Right ventricle myocardium superior (tissue), 1 donor: ENCODE results near the gene LHCGR. TPM values are rescaled to one million over a fixed set of nuclear protein-coding genes. Genes with fewer than 3 reads are reported as not detected.

Source experiments
- ATAC-seq: fragments of 200-7000 bp; cut with Tn5 transposase; one replicate; pipeline ENCODE4 v1.9.1; 2020; ENCODE audit warnings: mild to moderate bottlenecking; ENCODE audit not compliant: poor library complexity
- DNase-seq: peaks from one replicate; pipeline ENCODE4 v3.0.0-alpha.2; 2020
- intact Hi-C: fragments of 100-400 bp; cut with DNase I; formaldehyde crosslinking; loops from one replicate; pipeline ENCODE4 v1.11.2; 2022
- total RNA-seq: library from RNA; stranded (reverse); fragmentation: NEBNext Ultra II Directional; extraction: Animal tissue kit (Norgen Biotek cat#: 25700); gene quantifications from one replicate; pipeline ENCODE4 v1.2.1, GENCODE V29; 2021
- donor health status: DM: no; HTN: yes; CAD: no; lungs with severe emphysema.

Gene LHCGR
- total RNA-seq, 1 donor from 2014 or later, result not detected

- ATAC-seq, result no peak
- intact Hi-C loops, result no loop called here
- no peak for DNase-seq
These were observed 81.9 kb downstream of the LHCGR start for GRCh38 chr2:48673581-48673980.

GRCh38 chr2:48668992-48669391 is 86.5 kb downstream of the LHCGR start:
- DNase-seq, result no peak
- ATAC-seq, result no peak
- intact Hi-C loops, result no loop called here

- intact Hi-C loops, result no loop called here
These were observed 104.2 kb downstream of the LHCGR start for GRCh38 chr2:48651158-48651790.

GRCh38 chr2:48638261-48638660 is 117.3 kb downstream of the LHCGR start:
- DNase-seq (no peak), ATAC-seq (no peak)
- intact Hi-C loops, result no loop called here

More at GRCh38 chr2:48651158-48651790, 104.2 kb downstream of the LHCGR start:
- no peak for DNase-seq
- ATAC-seq, result no peak

Other genes with a start within 250 kb of the LHCGR start
- gene STON1, start 225.6 kb downstream of the LHCGR start, total RNA-seq, result 8.1 TPM
- not detected for gene GTF2A1L, start 137.9 kb downstream of the LHCGR start, total RNA-seq